ENCODE results near the gene TRIM3. TPM values are rescaled to one million over a fixed set of nuclear protein-coding genes. Genes with fewer than 3 reads are reported as not detected.

TRIM3 gene
- total RNA-seq, 1 experiment from 2014 or later = 14.4 TPM

- Mint-ChIP-seq H3K9me3 (no peaks in the 10 kb centered on the region), H3K36me3 (ENCODE audit: insufficient read depth in 1 of 3, low read depth in 3 of 3) (peaks cover 6 to 19% (median 16%) of the 10 kb centered on the region in 3 experiments; a peak in 6 of 7 replicates), H3K27ac (0 out of 7 replicates have a peak overlapping the region, but pooled peaks of 1 of the 3 experiments have one; percentile 25), H3K4me1 (no peaks in the 10 kb centered on the region), H3K4me3 (no peak overlapping the region), H3K27me3 (ENCODE audit: low read depth) (no peaks in the 10 kb centered on the region)
- Histone ChIP-seq H3K79me2 (ENCODE audit: insufficient read depth, low read length) (no peaks in the 10 kb centered on the region), H3K4ac (ENCODE audit: low read depth, low read length) (no peak overlapping the region), H3K23me2 (ENCODE audit: insufficient read length, low read depth, low read length, poor library complexity, severe bottlenecking) (no peaks in the 10 kb centered on the region), H4K20me1 (ENCODE audit: control insufficient read depth, insufficient read depth, insufficient read length) (no peaks in the 10 kb centered on the region), H2AK5ac (ENCODE audit: insufficient read length, low read length) (no peak overlapping the region), H3K23ac (ENCODE audit: insufficient read length, low read depth, low read length) (no peak overlapping the region), H3K14ac (ENCODE audit: insufficient read depth, low read length) (no peak overlapping the region), H4K5ac (ENCODE audit: insufficient read length, low read depth, low read length) (no peak overlapping the region), H3K4me2 (ENCODE audit: insufficient read depth, insufficient read length, low read length) (no peak overlapping the region), H2BK20ac (ENCODE audit: low read depth, low read length, poor library complexity, severe bottlenecking) (no peak overlapping the region), H3K9ac (ENCODE audit: extremely low read depth, insufficient read length, low read length) (no peak overlapping the region), H3K4me1 (ENCODE audit: insufficient read depth, low read length) (no peaks in the 10 kb centered on the region), H4K91ac (ENCODE audit: insufficient read length, low read depth, low read length) (no peak overlapping the region), H3K27me3 (ENCODE audit: insufficient read depth, low read length) (no peaks in the 10 kb centered on the region), H2AFZ (ENCODE audit: low read length) (no peak overlapping the region), H4K8ac (replicated peaks; ENCODE audit: insufficient read length, low read depth, low read length) (no peak overlapping the region), H2BK15ac (ENCODE audit: low read depth, low read length) (no peak overlapping the region), H3K18ac (ENCODE audit: insufficient read length, low read depth, low read length) (no peak overlapping the region), H3K9me3 (ENCODE audit: control insufficient read depth, low read depth, low read length) (no peaks in the 10 kb centered on the region), H3K79me1 (ENCODE audit: insufficient read depth, low read depth, low read length, poor library complexity, severe bottlenecking) (no peaks in the 10 kb centered on the region), H3T11ph (ENCODE audit: low read length) (no peak overlapping the region), H2BK12ac (ENCODE audit: insufficient read length, low read depth, low read length) (no peak overlapping the region), H3K27ac (ENCODE audit: insufficient read length, low read depth, low read length) (no peak overlapping the region), H2BK5ac (ENCODE audit: insufficient read length, low read length) (no peak overlapping the region), H2BK120ac (ENCODE audit: low read depth, low read length, poor library complexity, severe bottlenecking) (no peak overlapping the region), H3K56ac (ENCODE audit: insufficient read length, low read depth, low read length) (no peak overlapping the region)
- DNase-seq = no peak
- TF ChIP-seq CTCF (conservative IDR thresholded peaks at IDR 0.05) = no peak
- WGBS (ENCODE audit: extremely low coverage, insufficient read length, low lambda C conversion rate) = no CpG with 5 or more reads among the region's 3 CpGs
Measured at GRCh38 chr11:6520265-6520664, 46.5 kb upstream of the TRIM3 start.

Measured in H9 (cell line).